Spleen (tissue), 7 donors: Measurements from ENCODE around the gene AFAP1L1.

ENCODE experiments used
- CTCF ChIP-seq, 11 experiments: fragments of 200-600 bp in 7 of 11; fragments of 450-650 bp in 4 of 11; sonication (generic) in 4 of 11; IDR thresholded peaks in 8 of 11; conservative IDR thresholded peaks in 3 of 11; 1 replicate in 7 of 11; 2 replicates in 4 of 11; pipeline versions ENCODE4 v1.4.0 to v1.8.0; 2016 to 2021; ENCODE audit warnings: antibody characterized with exemption in 11 of 11, inconsistent platforms in 4 of 11, mild to moderate bottlenecking in 1 of 11
- POLR2A ChIP-seq, 3 donors: fragments of 450-650 bp; IDR thresholded peaks; one replicate each; pipeline ENCODE4 v1.5.1; 2017; ENCODE audit warnings: antibody characterized with exemption in 3 of 3, mild to moderate bottlenecking in 1 of 3
- POLR2AphosphoS5 ChIP-seq, 3 donors: sonication (generic); formaldehyde crosslinking; IDR thresholded peaks; one replicate each; pipeline ENCODE4 v1.5.1; 2017; ENCODE audit warnings: antibody characterized with exemption in 3 of 3
- donor health status: DM: no; HTN: no; CAD: no; lungs with moderate emphysema.
- donor health status: DM: no; HTN: no; CAD: no.
- donor health status: DM: no; HTN: no; CAD: no.

- no peak for TF ChIP-seq CTCF (IDR thresholded peaks at IDR 0.05 in 8 of 11, conservative IDR thresholded peaks at IDR 0.05 in 3 of 11)
- TF ChIP-seq POLR2A (IDR thresholded peaks at IDR 0.05) = no peak
- no peak for TF ChIP-seq POLR2AphosphoS5 (IDR thresholded peaks at IDR 0.05)
Observed at GRCh38 chr5:149366169-149366729, 94.6 kb downstream of the AFAP1L1 start.
